Liver (tissue), 9 donors: Measurements from ENCODE around the gene G6PC1. TPM values are rescaled to one million over a fixed set of nuclear protein-coding genes. Genes with fewer than 3 reads are reported as not detected.

Source experiments
- DNase-seq: peaks from one replicate; pipeline ENCODE4 v3.0.0-alpha.2; 2017; ENCODE audit warnings: low spot score
- H3K27ac ChIP-seq, 2 donors: one replicate each; pipeline ENCODE4 v1.7.0; 2013; ENCODE audit warnings: inconsistent platforms in 2 of 2, low read length in 2 of 2, control low read depth in 1 of 2, low read depth in 1 of 2, mild to moderate bottlenecking in 1 of 2
- H3K27me3 ChIP-seq, 4 donors: one replicate each; pipeline versions ENCODE4 v1.6.1 to v1.7.0; 2013; ENCODE audit warnings: low read length in 3 of 4, inconsistent platforms in 1 of 4, mild to moderate bottlenecking in 1 of 4, moderate library complexity in 1 of 4; ENCODE audit not compliant: control insufficient read depth in 4 of 4, insufficient read depth in 4 of 4
- H3K36me3 ChIP-seq, 4 donors: one replicate each; pipeline versions ENCODE4 v1.6.1 to v1.7.0; 2013; ENCODE audit warnings: low read length in 3 of 4, mild to moderate bottlenecking in 3 of 4, low read depth in 1 of 4, moderate library complexity in 1 of 4; ENCODE audit not compliant: control insufficient read depth in 4 of 4, insufficient read depth in 3 of 4
- H3K4me1 ChIP-seq, 4 donors: one replicate each; pipeline versions ENCODE4 v1.6.1 to v1.7.0; 2013; ENCODE audit warnings: low read length in 3 of 4, mild to moderate bottlenecking in 3 of 4, moderate library complexity in 1 of 4; ENCODE audit not compliant: control insufficient read depth in 4 of 4, insufficient read depth in 4 of 4
- H3K4me3 ChIP-seq, 3 donors: one replicate each; pipeline versions ENCODE4 v1.6.1 to v1.7.0; 2013; ENCODE audit warnings: low read length in 3 of 3, control low read depth in 1 of 3, low read depth in 1 of 3, mild to moderate bottlenecking in 1 of 3
- H3K9ac ChIP-seq, 2 donors: one replicate each; pipeline ENCODE4 v1.7.0; 2013; ENCODE audit warnings: low read length in 2 of 2, mild to moderate bottlenecking in 2 of 2, moderate library complexity in 2 of 2, control low read depth in 1 of 2, low read depth in 1 of 2
- H3K9me3 ChIP-seq, 4 donors: one replicate each; pipeline versions ENCODE4 v1.6.1 to v1.7.0; 2013; ENCODE audit warnings: low read length in 3 of 4; ENCODE audit not compliant: control insufficient read depth in 4 of 4
- ATF3 ChIP-seq: IDR thresholded peaks from 2 replicates; pipeline ENCODE4 v1.6.1; 2016; ENCODE audit warnings: antibody characterized with exemption
- CTCF ChIP-seq: fragments of 150-350 bp; IDR thresholded peaks from 2 replicates; pipeline ENCODE4 v1.5.1; 2017; ENCODE audit warnings: improper control_type of control experiment, low read depth, low read length; ENCODE audit not compliant: missing input control
- EGR1 ChIP-seq, 2 donors: IDR thresholded peaks; 2 replicates each; pipeline ENCODE4 v1.6.1; 2016 to 2018; ENCODE audit warnings: antibody characterized with exemption in 2 of 2, low read depth in 2 of 2
- FOXA1 ChIP-seq: IDR thresholded peaks from 2 replicates; pipeline ENCODE4 v1.6.1; 2016; ENCODE audit warnings: antibody characterized with exemption
- FOXA2 ChIP-seq: IDR thresholded peaks from 2 replicates; pipeline ENCODE4 v1.6.1; 2016; ENCODE audit warnings: antibody characterized with exemption
- GABPA ChIP-seq, 2 donors: IDR thresholded peaks in 1 of 2; conservative IDR thresholded peaks in 1 of 2; 2 replicates each; pipeline ENCODE4 v1.6.1; 2016; ENCODE audit warnings: antibody characterized with exemption in 2 of 2, mild to moderate bottlenecking in 1 of 2, moderate library complexity in 1 of 2
- HNF4A ChIP-seq, 2 donors: conservative IDR thresholded peaks; 2 replicates each; pipeline ENCODE4 v1.6.1; 2016; ENCODE audit warnings: antibody characterized with exemption in 2 of 2, mild to moderate bottlenecking in 2 of 2
- HNF4G ChIP-seq: IDR thresholded peaks from 2 replicates; pipeline ENCODE4 v1.6.1; 2016; ENCODE audit warnings: antibody characterized with exemption
- JUND ChIP-seq, 2 donors: IDR thresholded peaks; 2 replicates each; pipeline ENCODE4 v1.6.1; 2016; ENCODE audit warnings: antibody characterized with exemption in 2 of 2
- MAX ChIP-seq: IDR thresholded peaks from 2 replicates; pipeline ENCODE4 v1.6.1; 2016; ENCODE audit warnings: antibody characterized with exemption
- NR2F2 ChIP-seq: IDR thresholded peaks from 2 replicates; pipeline ENCODE4 v1.6.1; 2016; ENCODE audit warnings: antibody characterized with exemption
- RAD21 ChIP-seq, 2 donors: IDR thresholded peaks; 2 replicates each; pipeline ENCODE4 v1.6.1; 2016; ENCODE audit warnings: antibody characterized with exemption in 2 of 2, mild to moderate bottlenecking in 2 of 2
- REST ChIP-seq: IDR thresholded peaks from 2 replicates; pipeline ENCODE4 v1.6.1; 2016; ENCODE audit warnings: antibody characterized with exemption, mild to moderate bottlenecking
- RXRA ChIP-seq, 2 donors: IDR thresholded peaks; 2 replicates each; pipeline ENCODE4 v1.6.1; 2017 to 2018; ENCODE audit warnings: antibody characterized with exemption in 2 of 2, mild to moderate bottlenecking in 1 of 2
- SP1 ChIP-seq: IDR thresholded peaks from 2 replicates; pipeline ENCODE4 v1.6.1; 2018; ENCODE audit warnings: antibody characterized with exemption, mild to moderate bottlenecking
- TAF1 ChIP-seq: conservative IDR thresholded peaks from 2 replicates; pipeline ENCODE4 v1.6.1; 2016; ENCODE audit warnings: antibody characterized with exemption, mild to moderate bottlenecking
- YY1 ChIP-seq: IDR thresholded peaks from 2 replicates; pipeline ENCODE4 v1.6.1; 2016; ENCODE audit warnings: antibody characterized with exemption, mild to moderate bottlenecking
- ZBTB33 ChIP-seq: IDR thresholded peaks from 2 replicates; pipeline ENCODE4 v1.6.1; 2016; ENCODE audit warnings: antibody characterized with exemption
- WGBS: extraction: QIAGEN DNeasy Blood & Tissue Kit; methylation state at CpG from one replicate; pipeline ENCODE4 v1.1.7; 2013; 5-methylcytosine and 5-hydroxymethylcytosine counted together
- polyA plus RNA-seq, 2 donors: library from polyadenylated mRNA; stranded (reverse) in 1 of 2; unstranded in 1 of 2; fragments of 200-250 nt in 1 of 2; fragments of >200 nt in 1 of 2; fragmentation: Nextera tagmentation in 1 of 2; extraction: Ambion mirVana in 1 of 2; gene quantifications; one replicate each; pipeline versions ENCODE4 v1.2.1 to v1.2.3, GENCODE V29; 2013 to 2015
- total RNA-seq, 2 donors: library from RNA; depleted of rRNA; stranded (reverse); fragments of >200 nt; gene quantifications; one replicate each; pipeline ENCODE4 v1.2.3, GENCODE V29; 2014
- donor health status: healthy.
- donor health status: healthy.
- donor health status: healthy.
- donor health status: healthy.
- donor health status: healthy.

Gene G6PC1
- total RNA-seq (100 to 1,000 TPM in 1 of 2 donors, 10 to 100 TPM in 1; 23.8 to 271 TPM), polyA plus RNA-seq (100 to 1,000 TPM in 1 of 2 donors, 10 to 100 TPM in 1; 84.7 to 144 TPM)

GRCh38 chr17:42900460-42901331 is at the start of gene G6PC1:
TSS of gene G6PC1 (plus strand) at chr17:42900799. CDS start at chr17:42900877, 78 bp downstream.
- Histone ChIP-seq H3K36me3 (peaks cover 0 to 15% (median 4%) of the 10 kb centered on the region in 4 donors), H3K27ac (peak within 1 kb of the TSS; percentile 77 to 84), H3K9me3 (no peaks in the 10 kb centered on the region), H3K4me3 (peak within 1 kb of the TSS; percentile 53 to 93 (median 66)), H3K4me1 (peaks cover 4 to 35% (median 23%) of the 10 kb centered on the region in 4 donors), H3K27me3 (no peaks in the 10 kb centered on the region), H3K9ac (peak within 1 kb of the TSS; percentile 64 to 73)
- 29% methylated on average over 12 of the region's 12 CpGs for WGBS
- no peak for DNase-seq
- peak; percentile 73 for TF ChIP-seq NR2F2
- peak; percentile 93 for TF ChIP-seq YY1
- TF ChIP-seq CTCF: no peak
- TF ChIP-seq JUND (IDR thresholded peaks at IDR 0.05): peak; percentile 62 to 92
- peak; percentile 30 to 79 for TF ChIP-seq EGR1 (IDR thresholded peaks at IDR 0.05; ENCODE audit: low read depth in 2 of 2)
- peak; percentile 80 for TF ChIP-seq ATF3
- peak; percentile 94 for TF ChIP-seq REST
- peak; percentile 98 to 99 for TF ChIP-seq HNF4A (conservative IDR thresholded peaks at IDR 0.05)
- peak; percentile 97 for TF ChIP-seq HNF4G
- peak; percentile 99 for TF ChIP-seq TAF1
- TF ChIP-seq MAX: peak; percentile 96
- TF ChIP-seq GABPA (IDR thresholded peaks at IDR 0.05 in 1 of 2, conservative IDR thresholded peaks at IDR 0.05 in 1 of 2): peak in 1 of 2 donors; percentile 69
- peak; percentile 95 for TF ChIP-seq ZBTB33
- peak; percentile 97 to 100 for TF ChIP-seq RXRA (IDR thresholded peaks at IDR 0.05)
- TF ChIP-seq FOXA1: peak; percentile 93
- peak; percentile 84 for TF ChIP-seq FOXA2
- TF ChIP-seq RAD21 (IDR thresholded peaks at IDR 0.05): peak; percentile 50 to 65
- peak; percentile 98 for TF ChIP-seq SP1
